HG03565 (cell line): ENCODE data around the gene ESF1.

Experiments used
- ATAC-seq: cut with Tn5 transposase; IDR thresholded peaks from one replicate; pipeline ENCODE4 v1.9.1; 2021; ENCODE audit warnings: mild to moderate bottlenecking, moderate library complexity; ENCODE audit not compliant: unreplicated experiment

The ESF1 gene

DNA sequence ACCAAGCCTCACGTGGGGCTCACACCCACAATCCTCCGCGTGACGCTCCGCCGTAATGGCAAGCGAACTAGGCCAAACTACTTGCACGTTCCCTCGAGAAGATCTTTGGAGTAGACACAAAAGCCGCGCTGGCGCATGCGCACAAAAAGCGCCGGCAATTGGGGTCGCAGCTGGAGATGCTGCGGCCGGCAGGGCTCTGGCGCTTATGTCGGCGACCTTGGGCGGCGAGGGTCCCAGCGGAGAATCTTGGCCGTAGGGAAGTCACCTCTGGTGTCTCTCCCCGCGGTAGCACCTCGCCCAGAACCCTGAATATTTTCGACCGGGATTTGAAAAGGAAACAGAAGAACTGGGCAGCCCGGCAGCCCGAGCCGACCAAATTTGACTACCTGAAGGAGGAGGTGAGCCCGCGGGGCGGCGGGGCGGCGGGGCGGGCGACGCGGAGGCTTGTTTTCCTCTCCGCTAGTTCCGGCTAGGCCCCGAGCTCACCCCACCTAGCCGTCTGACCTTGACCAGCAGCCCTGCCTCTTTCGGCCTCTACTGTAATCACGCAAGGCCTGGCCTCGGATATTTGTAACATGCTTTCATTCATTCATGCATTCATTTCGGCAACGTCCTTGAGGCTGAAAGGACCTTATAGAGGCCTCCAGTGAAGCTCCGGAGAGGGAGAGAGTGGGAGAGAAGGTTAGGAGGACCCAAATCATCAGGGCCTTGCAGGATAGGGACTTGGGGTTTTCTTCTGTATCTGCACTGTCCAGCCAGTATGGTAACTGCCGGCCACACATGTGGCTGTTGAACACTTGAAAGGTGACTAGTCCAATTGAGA lies at the start of gene ESF1, which contains the start of gene NDUFAF5:
ESF1 (minus strand) TSS at position 27 of the 823 bp plus-strand sequence. CDS start 1,779 bp downstream, outside the sequence.
NDUFAF5 (plus strand) TSS at position 136 of the 823 bp plus-strand sequence; CDS start at position 177, 41 bp downstream.
- peak; percentile 94 for ATAC-seq

DNA sequence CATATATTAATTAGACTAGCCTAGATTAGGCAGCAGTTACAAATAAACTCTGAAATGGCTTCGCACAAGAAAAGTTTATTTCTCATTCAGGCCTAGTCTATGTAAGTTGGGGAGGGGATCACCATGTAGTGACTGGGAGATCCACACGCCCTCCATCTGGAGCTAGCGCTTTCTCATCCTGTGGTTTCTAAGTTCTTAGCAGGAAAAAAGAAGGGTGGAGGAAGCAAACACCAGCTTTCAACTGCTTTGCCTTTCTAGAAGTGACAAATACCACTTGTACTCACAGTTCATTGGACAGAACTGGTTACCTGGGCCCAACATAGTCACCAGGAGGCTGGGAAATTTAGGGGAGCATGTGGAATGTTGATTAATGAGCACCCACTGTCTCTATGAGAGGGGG lies 46.8 kb upstream of the ESF1 start:
- ATAC-seq, result no peak

DNA sequence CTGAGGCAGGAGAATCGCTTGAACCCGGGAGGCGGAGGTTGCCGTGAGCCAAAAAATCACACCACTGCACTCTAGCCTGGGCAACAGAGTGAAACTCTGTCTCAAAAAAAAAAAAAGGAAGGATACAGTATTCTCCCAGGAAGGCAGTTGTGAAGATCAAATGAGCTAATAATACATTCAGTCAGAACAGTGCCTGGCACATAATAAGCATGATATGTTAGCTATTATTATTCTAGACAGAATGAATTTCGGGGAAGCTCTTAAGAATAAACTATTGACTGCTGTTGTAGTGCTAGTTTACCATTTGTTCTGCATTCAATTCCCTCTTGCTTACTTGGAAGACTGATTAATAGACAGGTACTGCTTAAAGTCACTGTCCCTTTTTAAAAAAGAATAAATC lies 40.7 kb upstream of the ESF1 start:
- no peak for ATAC-seq

DNA sequence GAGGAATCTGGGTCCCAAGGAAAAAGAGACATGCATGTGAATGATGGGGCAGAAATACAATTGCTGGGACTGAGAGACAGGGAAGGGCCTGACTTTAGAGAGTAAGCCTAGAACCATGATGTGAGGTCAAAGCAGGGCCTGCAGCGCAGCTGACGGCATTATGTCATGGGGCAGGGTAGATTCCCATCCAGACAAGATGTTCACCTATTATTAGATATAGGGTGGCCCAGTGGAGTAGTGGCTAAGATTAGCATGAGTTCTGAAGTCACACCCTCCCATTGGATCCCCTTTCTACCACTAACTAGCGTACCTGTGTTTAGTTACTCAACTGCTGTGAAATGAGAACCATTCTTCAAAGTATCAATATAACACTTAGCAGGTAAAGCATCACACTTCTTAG lies 39.7 kb upstream of the ESF1 start:
- ATAC-seq, result no peak

- no peak for ATAC-seq
Measured at GRCh38 chr20:13822459-13822858, 37.7 kb upstream of the ESF1 start.

DNA sequence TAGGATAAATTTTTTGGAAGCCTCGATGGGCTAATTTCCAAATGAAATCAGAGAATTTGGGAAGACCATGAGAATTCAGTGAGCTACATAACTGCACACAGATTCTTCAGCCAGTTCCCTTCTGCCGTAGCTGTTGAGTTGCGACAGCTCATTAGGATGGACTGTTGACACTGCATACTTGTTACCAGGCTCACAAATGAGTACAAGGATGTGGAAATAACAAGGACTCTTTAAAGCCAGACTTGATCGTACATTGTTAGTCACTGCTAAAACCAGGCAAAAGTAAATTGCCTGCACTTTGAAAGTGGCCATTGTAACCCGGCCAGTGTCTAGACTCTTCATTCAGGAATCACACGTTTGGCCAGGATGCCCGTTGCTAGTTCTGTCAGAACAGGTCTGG lies 37.2 kb upstream of the ESF1 start:
- ATAC-seq, result no peak

DNA sequence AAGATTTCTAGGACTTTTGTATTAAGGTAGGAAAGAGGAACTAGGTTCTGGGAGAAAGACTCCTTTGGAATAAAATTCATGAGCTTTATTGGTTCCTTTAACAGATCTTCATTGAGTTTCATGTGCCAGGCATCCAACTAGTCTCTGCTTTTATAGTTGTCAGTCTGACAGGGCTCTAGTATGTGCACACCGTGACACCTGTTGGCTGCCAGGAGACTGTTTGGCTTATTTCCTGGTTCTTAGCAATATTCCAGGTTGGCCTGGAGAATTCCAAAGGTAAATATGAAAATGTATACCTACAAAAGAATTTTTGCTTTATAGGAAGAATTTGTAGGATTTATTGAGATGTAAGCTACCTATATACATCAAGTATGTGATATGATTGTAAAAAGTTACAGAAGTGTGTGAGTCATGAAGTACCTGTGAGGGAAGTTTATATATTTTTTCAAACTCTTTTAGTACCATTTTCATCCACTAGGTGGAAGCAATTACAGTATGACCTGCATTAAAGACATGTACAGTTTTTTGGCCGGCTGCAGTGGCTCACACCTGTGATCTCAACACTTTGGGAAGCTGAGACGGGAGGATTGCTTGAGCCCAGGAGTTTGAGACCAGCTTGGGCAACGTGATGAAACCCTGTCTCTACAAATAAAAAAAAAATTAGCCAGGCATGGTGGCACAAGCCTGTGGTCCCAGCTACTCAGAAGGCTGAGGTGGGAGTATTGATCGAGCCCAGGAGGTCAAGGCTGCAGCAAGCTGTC lies 35.3 kb upstream of the ESF1 start:
- peak; percentile 87 for ATAC-seq

DNA sequence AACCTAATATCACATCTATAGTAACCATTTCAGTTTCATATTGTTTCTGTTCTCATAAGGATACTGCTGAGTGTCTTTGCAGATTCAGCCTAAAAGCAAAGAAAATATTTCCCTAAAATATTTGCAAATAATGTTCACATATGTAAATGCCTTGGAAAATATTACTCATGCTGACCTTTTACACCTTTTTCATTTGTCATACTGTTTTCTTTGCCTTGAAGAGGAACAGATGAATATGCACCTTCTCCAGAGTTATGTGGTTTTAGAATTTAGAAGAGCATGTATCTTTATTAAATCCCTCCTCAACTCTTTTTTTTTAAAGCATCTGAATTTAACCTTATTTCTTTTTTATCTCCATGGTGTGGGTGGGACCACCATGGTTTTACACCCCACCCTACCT lies 32.6 kb upstream of the ESF1 start:
- no peak for ATAC-seq

- no peak for ATAC-seq
Measured at GRCh38 chr20:13816757-13817156, 32.0 kb upstream of the ESF1 start.

GRCh38 chr20:13814672-13815071 lies 30.0 kb upstream of the ESF1 start:
- no peak for ATAC-seq

- no peak for ATAC-seq
Measured at GRCh38 chr20:13813910-13814309, 29.2 kb upstream of the ESF1 start.

DNA sequence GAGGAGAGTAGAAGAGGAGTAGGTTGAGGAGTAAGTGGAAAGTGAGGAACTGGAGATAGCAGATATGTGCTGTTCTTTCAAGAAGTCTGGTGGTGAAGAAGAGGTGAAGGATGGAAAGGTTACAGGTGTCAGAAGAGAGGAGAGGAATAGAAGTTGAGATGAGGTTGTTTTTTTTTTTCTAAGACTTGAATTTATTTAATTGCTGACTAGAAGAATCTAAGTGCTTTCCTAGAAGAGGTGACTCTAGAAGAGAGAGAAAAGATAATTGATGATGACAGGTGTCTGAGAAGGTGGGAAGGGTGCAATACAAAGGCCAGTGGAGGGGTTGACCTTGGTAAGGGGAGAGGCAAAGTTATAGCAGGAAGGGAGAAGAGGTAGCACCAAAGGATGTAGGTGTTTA lies 25.7 kb upstream of the ESF1 start:
- no peak for ATAC-seq

GRCh38 chr20:13809855-13810254 lies 25.1 kb upstream of the ESF1 start:
- ATAC-seq, result no peak

- ATAC-seq, result no peak
Measured at GRCh38 chr20:13809373-13809772, 24.7 kb upstream of the ESF1 start.

DNA sequence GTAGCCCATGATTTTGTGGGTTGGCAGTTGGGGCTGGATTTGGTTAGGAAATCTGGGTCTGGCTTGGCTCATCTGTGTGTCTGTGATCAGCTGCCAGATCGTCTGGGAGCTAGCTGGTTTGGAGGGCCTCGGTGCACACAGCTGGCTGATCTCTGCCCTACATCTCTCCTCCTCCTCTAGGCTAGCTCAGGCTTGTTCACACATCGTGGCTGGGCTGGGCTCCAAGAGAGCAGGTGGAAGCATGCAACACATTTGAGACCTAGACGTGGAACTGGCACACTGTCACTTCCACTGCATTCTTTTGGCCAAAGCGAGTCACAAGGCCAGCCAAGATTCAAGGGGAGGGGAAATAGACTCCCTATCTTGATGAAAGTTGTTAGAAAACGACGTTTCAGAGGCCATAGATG lies 16.0 kb upstream of the ESF1 start:
- ATAC-seq, result no peak

DNA sequence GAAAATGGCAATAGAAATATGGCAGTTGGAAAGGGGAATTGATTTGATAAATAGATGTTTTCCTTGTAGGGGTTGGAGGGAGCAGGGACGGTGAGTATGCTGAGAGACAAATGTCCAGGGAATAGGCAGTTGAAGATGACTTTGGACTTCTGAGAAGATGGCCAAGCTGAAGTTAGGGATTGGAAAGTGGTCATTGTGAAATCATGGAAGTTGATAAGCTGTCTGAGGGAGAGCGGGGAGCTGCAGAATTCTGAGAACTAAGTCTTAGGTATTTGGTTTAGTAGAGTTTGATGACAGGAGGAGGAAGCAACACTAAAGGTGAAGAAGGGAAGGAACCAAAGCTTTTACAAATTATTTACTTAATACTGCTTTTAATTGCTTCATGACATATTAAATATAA lies 15.3 kb upstream of the ESF1 start:
- no peak for ATAC-seq

DNA sequence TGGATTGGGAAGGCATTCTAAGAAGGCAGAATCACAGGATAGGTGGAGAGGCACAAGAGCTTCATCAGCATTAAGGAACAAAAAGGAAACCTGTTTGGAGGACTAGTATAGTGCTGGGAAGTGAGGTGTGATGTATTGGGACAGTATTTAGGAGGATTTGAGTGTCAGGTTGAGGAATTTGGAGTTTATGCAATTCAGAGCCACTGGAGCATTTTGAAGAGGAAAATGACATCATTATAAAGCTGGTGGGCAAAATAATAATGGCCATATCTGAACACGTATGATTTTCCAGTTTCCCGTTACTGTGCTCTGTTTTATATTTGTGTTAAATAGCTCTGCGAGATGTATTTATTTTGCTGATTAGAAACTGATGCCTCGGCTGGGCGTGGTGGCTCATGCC lies 14.3 kb upstream of the ESF1 start:
- no peak for ATAC-seq

DNA sequence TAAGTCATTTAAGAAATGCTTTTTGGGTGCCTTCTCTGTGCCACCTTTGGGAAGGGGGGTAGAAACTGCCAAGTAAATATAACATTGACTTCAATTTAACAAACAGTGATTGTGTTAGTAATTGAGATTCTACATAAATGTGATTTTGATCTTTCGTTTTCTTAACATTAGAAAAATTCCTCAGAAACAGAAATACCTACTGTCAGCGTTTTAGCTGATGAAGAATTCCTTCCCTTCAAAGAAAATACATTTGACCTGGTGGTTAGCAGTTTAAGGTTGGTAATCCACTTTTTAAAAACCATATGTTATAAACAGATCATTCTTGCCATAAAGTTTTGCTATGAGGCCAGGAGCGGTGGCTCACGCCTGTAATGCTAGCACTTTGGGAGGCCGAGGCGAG lies 9.9 kb upstream of the ESF1 start:
- no peak for ATAC-seq

GRCh38 chr20:13793001-13793400 lies 8.3 kb upstream of the ESF1 start:
- no peak for ATAC-seq

DNA sequence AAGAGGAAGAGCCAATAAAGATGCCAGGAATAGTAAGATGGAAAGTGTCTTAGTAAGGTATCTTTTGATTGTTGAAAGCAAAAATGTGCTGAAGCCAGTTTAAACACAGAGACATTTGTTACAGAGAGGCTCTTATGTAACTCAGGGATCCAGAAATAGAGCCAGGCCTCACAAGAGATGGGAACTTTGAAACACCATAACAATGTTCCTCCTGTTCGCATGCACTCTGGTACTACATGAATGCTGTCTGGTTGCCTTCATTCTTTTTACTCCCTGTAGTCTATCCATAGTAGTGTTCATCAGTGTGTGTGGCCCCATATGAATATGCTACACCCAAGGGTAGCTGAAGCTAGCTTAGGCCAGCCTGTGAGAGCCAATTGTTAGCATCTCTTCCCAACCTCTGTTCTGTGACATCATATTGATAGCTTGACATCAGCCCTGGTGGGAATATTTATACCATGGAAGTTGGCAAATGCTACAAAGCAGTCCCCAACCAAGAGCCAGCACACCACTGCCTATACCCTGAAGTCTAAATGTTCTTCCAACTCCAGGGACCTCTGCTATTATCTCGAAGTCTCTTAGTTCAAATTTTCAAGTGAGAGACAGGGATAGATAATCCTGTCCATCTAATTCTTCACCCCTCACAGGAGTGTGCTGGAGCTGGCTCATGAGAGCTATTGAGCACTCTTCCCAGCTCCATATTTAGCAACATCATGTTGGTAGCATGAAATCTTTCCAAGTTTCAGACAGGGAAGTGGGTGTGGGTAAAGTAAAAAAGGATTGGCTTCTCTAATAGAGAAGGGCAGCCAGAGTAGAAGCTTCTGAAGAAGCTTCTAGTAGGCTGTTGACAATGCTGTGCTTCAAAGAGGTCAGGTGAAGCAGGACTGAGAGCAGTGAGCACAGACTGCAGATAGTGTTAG lies 7.1 kb upstream of the ESF1 start:
- ATAC-seq, result no peak

DNA sequence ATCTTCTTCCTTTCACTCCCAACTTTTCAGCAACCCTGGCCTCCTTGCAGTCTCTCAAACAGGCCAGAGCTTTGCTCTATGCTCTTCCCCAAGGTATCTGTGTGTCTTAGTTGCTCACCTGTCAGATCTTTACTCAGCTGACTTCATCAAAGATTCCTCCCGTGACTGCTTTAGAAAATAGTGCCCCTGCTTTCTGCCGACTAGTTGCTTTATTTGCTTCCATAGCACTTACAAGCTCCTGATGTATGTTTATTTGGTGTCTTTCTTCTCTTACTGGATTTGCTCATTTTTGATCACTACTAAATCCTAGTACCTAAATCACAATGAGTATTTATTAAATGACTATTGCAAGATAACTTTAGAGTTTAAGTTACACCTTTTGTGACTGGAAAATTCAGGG lies 6.0 kb upstream of the ESF1 start:
- no peak for ATAC-seq
